ENCODE results near the gene MEGF11.
A peak's percentile ranks its signal among the peaks of the same experiment; 100 is the strongest.

MEGF11 gene

DNA sequence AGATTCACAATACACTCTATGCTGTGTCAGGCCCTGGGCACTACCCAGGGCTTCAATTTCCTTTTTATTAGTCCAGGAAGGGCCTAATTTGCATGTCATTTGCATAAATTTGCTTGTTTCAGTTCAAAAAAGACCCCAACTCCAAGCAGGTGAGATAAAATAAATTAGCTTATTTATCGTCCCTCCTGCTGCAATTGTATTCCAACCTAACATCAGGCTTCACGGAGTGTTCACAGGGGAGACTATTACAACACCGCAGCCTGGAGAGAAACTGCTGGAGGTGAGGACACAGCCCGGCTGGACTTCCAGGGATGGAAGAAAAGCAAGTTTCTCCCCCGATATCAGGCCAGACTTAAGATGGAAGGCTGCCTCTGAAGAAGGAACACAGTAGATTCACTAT is 62.8 kb downstream of the MEGF11 start:
- H3K9me3 ChIP-seq (ENCODE audit: control insufficient read depth, insufficient read depth, low read depth, low read length): no peaks in the 10 kb centered on the region
- H3K27ac ChIP-seq (ENCODE audit: extremely low read depth, low read depth, low read length): no peak overlapping the region
- no peaks in the 10 kb centered on the region for H3K36me3 ChIP-seq (ENCODE audit: control insufficient read depth in 2 of 2, insufficient read depth in 1 of 2, low read length in 2 of 2)
- POLR2A ChIA-PET: no interaction called here
- TF ChIP-seq ZNF341 (tag by site-specific recombination; IDR thresholded peaks at IDR 0.05; ENCODE audit: low read depth) (no peak), ZNF174 (tag by site-specific recombination; IDR thresholded peaks at IDR 0.05) (no peak), ZIC2 (tag by site-specific recombination; IDR thresholded peaks at IDR 0.05) (peak; percentile 77), ZNF324 (tag by site-specific recombination; IDR thresholded peaks at IDR 0.05) (no peak)
- no peak overlapping the region for H3K4me3 ChIP-seq (ENCODE audit: low read depth, low read length)
- CTCF ChIA-PET: interaction anchor here (0.6 to 1.5 kb wide), 8 partner anchors 13 to 902 kb away, joined by 3 to 8 read pairs (median 3); no protein-coding TSS in a partner anchor
- 0 out of 2 replicates have a peak, but pooled peaks cover 2% of the 10 kb centered on the region for H3K4me1 ChIP-seq (ENCODE audit: control insufficient read depth, insufficient read depth, low read length)

DNA sequence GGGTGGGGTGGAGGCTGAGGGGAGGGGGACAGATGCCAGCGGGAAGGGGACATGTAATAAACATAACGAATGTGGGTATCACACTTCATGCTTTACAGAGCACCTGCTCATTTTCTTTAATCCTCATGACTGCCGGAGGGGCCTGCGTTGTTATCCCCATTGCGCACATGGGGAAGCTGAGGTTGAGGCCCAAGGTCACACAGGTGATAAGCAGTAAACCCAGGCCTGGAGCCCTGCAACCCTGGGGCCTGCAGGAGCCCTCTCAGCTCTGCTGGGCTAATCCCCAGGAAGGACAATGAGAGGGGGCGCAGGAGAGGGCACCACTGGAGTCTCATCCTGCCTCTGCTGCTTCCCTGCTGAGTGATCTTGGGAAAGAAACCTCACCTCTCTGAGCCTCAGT is 64.3 kb downstream of the MEGF11 start:
- no peaks in the 10 kb centered on the region for H3K9me3 ChIP-seq (ENCODE audit: control insufficient read depth, insufficient read depth, low read depth, low read length)
- no peak overlapping the region for H3K4me3 ChIP-seq (ENCODE audit: low read depth, low read length)
- TF ChIP-seq ZNF449 (tag by site-specific recombination; IDR thresholded peaks at IDR 0.05): no peak
- no peak for TF ChIP-seq ZNF169 (tag by site-specific recombination; IDR thresholded peaks at IDR 0.05)
- no peaks in the 10 kb centered on the region for H3K36me3 ChIP-seq (ENCODE audit: control insufficient read depth in 2 of 2, insufficient read depth in 1 of 2, low read length in 2 of 2)
- CTCF ChIA-PET: interaction anchor here (0.8 to 1.2 kb wide), 2 partner anchors 11 to 98 kb away, joined by 3 to 4 read pairs; no protein-coding TSS in a partner anchor
- no peak overlapping the region for H3K27ac ChIP-seq (ENCODE audit: extremely low read depth, low read depth, low read length)
- POLR2A ChIA-PET: no interaction called here
- 0 out of 2 replicates have a peak, but pooled peaks cover 2% of the 10 kb centered on the region for H3K4me1 ChIP-seq (ENCODE audit: control insufficient read depth, insufficient read depth, low read length)

DNA sequence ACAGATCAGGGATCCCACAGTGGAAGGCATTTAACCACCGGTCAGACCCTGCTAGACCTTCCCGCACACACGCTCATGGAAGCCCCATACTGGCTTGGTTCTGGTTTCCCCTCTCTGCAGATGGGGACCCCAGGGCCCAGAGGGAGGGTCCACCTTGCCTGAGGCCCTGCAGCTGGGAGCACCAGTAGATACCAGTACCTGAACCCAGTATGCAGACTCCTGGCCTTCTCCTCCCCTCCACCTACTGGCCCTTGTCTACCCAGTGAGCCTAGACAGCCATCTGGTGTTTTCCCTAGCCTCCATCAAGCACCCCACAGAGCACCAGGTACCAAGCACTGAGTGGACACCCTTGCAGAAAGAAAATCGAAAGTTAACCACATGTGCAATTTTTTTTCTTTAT is 65.1 kb downstream of the MEGF11 start:
- ChIA-PET POLR2A (no interaction called here), CTCF (interaction anchor here (0.6 to 1.2 kb wide), 4 partner anchors 9 to 273 kb away, joined by 3 to 4 read pairs (median 3); no protein-coding TSS in a partner anchor)
- TF ChIP-seq ZBTB17 (tag by site-specific recombination; IDR thresholded peaks at IDR 0.05): 0 out of 2 replicates have a peak, but pooled peaks have one; percentile 25
- TF ChIP-seq ZNF558 (tag by site-specific recombination; IDR thresholded peaks at IDR 0.05): no peak
- TF ChIP-seq ZFP69B (tag by site-specific recombination; IDR thresholded peaks at IDR 0.05): no peak
- TF ChIP-seq ZNF214 (tag by site-specific recombination; IDR thresholded peaks at IDR 0.05; ENCODE audit: borderline replicate concordance): no peak
- TF ChIP-seq ZNF785 (tag by site-specific recombination; IDR thresholded peaks at IDR 0.05): no peak
- TF ChIP-seq ZEB2 (tag by site-specific recombination; IDR thresholded peaks at IDR 0.05): no peak
- no peak for TF ChIP-seq KLF17 (tag by site-specific recombination; IDR thresholded peaks at IDR 0.05)
- no peak for TF ChIP-seq REST (tag by site-specific recombination; IDR thresholded peaks at IDR 0.05)
- TF ChIP-seq ZNF777 (tag by site-specific recombination; IDR thresholded peaks at IDR 0.05; ENCODE audit: borderline replicate concordance): no peak
- peak; percentile 64 for TF ChIP-seq CTCF (tag by site-specific recombination; IDR thresholded peaks at IDR 0.05)
- Histone ChIP-seq H3K27ac (ENCODE audit: extremely low read depth, low read depth, low read length) (no peak overlapping the region), H3K36me3 (ENCODE audit: control insufficient read depth in 2 of 2, insufficient read depth in 1 of 2, low read length in 2 of 2) (no peaks in the 10 kb centered on the region), H3K9me3 (ENCODE audit: control insufficient read depth, insufficient read depth, low read depth, low read length) (no peaks in the 10 kb centered on the region), H3K4me1 (ENCODE audit: control insufficient read depth, insufficient read depth, low read length) (0 out of 2 replicates have a peak, but pooled peaks cover 2% of the 10 kb centered on the region), H3K4me3 (ENCODE audit: low read depth, low read length) (no peak overlapping the region)
